ENCODE results near the gene SASH1. TPM values are rescaled to one million over a fixed set of nuclear protein-coding genes. Genes with fewer than 3 reads are reported as not detected.

Gene SASH1
- total RNA-seq, 4 donors from 2014 or later: 142 to 214 (median 173) TPM

DNA sequence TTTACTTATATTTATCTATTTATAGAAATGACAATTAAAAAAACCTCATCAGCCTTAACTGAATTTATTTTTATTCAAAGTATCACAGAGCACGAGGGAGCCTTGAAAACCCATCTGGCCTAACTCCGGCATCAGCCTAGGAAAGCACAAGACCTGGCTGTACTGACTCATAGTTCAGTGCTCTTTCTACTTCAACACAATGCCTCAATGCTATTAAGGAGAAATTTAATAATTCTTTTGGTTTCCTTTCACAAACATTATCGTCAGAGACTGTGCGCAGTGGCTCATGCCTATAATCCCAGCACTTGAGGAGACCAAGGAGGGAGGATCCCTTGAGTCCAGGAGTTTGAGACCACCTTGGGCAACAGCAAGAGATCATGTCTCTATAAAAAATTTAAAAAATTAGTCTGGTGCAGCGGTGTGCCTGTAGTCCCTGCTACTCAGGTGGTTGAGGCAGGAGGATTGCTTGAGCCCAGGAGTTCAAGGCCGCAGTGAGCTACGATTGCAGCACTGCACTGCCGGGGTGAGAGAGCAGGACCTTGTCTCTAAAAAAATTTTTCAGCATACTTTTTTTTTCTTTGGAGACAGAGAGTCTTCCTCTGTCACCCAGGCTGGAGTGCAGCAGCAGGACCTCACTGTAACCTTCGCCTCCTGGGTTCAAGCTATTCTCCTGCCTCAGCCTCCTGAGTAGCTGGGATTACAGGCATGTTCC lies 1.9 kb upstream of the SASH1 start:
- no peak for ATAC-seq (ENCODE audit: low FRiP score)
- no peak for DNase-seq (ENCODE audit: low spot score)
- TF ChIP-seq, protein P1, sequence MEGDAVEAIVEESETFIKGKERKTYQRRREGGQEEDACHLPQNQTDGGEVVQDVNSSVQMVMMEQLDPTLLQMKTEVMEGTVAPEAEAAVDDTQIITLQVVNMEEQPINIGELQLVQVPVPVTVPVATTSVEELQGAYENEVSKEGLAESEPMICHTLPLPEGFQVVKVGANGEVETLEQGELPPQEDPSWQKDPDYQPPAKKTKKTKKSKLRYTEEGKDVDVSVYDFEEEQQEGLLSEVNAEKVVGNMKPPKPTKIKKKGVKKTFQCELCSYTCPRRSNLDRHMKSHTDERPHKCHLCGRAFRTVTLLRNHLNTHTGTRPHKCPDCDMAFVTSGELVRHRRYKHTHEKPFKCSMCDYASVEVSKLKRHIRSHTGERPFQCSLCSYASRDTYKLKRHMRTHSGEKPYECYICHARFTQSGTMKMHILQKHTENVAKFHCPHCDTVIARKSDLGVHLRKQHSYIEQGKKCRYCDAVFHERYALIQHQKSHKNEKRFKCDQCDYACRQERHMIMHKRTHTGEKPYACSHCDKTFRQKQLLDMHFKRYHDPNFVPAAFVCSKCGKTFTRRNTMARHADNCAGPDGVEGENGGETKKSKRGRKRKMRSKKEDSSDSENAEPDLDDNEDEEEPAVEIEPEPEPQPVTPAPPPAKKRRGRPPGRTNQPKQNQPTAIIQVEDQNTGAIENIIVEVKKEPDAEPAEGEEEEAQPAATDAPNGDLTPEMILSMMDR (IDR thresholded peaks at IDR 0.05): no peak

DNA sequence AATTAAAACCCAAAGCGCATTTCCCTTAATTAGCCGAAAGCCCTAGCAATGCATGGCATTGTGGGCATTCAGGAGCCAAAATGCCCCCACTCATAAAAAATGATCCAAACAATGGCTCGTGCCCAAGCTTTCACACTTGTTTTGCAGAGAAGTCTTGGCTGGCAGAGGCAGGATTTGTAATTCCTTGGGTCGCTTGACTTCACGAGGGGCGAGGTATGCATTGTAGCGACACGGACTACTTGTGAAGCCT lies 613 bp upstream of the SASH1 start:
- DNase-seq (ENCODE audit: low spot score) (no peak), ATAC-seq (ENCODE audit: low FRiP score) (no peak)
- TF ChIP-seq, protein P1 (IDR thresholded peaks at IDR 0.05): no peak

DNA sequence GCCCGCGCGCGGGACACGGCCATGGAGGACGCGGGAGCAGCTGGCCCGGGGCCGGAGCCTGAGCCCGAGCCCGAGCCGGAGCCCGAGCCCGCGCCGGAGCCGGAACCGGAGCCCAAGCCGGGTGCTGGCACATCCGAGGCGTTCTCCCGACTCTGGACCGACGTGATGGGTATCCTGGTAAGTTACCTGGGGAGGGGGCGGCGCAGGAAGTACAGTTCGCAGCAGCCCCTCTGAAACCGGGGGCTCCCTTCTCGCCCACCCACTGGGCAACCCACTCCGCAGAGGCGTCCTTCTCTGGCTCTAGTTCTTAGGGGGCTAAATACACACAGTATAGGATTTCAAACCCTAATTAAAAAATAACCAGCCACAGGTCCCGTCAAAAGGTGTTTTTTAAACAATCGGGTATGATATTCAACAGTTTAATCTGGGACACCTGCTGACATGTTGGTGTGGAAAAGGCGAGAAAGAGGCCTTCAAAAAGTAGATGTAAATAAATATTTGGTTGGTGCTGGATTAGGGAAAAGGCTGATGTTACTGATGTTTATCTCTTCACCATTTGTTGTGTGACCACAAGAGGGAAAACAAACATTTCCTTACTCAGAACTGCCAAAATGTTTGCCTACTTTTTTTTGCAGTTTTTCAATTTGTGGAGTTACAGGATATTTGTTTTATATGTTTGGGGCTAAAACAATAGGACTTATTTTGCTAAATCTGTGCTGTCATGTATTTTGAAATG lies 577 bp downstream of the SASH1 start:
- no peak for DNase-seq (ENCODE audit: low spot score)
- ATAC-seq (ENCODE audit: low FRiP score): peak; percentile 22
- TF ChIP-seq, protein P1 (IDR thresholded peaks at IDR 0.05): no peak

DNA sequence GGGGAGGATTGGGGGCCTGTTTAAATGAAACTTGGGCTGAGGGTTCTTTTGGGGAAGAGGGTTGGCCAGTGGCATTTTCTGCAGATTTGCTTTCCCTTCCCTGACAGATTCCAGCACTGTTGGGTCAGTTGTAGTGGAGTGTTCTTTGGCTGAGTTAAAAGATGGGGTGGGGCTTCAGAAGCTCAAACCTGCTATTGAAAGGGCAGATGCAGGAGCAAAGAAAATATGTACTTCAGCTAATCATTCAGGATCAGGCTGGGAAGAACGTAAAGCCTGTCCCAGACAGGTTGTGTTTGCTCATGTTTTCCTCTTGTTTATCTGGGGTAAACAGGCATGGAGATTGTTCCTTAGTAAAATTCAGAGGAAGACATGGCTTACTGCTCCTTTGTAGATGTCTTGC lies 2.5 kb downstream of the SASH1 start:
- TF ChIP-seq, protein P1 (IDR thresholded peaks at IDR 0.05): no peak
- DNase-seq (ENCODE audit: low spot score) (no peak), ATAC-seq (ENCODE audit: low FRiP score) (no peak)

DNA sequence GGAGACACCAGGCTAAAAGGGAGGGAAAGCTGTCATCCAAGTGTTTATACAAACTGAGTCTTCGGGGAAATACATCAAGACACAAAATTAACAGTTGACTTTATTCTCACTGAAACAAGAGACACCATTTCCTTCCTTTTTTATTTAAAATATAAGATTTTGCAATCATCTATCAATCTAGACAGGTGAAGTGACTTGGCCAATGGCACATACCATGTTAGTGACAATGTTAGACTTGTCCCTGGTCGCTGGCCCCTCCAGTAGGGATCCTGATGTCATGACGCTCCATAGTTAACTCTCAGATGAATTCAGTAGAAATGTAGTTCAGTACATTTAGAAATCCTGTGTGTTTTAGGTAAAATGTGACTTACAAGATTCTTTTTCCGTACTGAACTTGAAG lies 2.9 kb downstream of the SASH1 start:
- TF ChIP-seq, protein P1 (IDR thresholded peaks at IDR 0.05): no peak
- no peak for DNase-seq (ENCODE audit: low spot score)
- no peak for ATAC-seq (ENCODE audit: low FRiP score)

DNA sequence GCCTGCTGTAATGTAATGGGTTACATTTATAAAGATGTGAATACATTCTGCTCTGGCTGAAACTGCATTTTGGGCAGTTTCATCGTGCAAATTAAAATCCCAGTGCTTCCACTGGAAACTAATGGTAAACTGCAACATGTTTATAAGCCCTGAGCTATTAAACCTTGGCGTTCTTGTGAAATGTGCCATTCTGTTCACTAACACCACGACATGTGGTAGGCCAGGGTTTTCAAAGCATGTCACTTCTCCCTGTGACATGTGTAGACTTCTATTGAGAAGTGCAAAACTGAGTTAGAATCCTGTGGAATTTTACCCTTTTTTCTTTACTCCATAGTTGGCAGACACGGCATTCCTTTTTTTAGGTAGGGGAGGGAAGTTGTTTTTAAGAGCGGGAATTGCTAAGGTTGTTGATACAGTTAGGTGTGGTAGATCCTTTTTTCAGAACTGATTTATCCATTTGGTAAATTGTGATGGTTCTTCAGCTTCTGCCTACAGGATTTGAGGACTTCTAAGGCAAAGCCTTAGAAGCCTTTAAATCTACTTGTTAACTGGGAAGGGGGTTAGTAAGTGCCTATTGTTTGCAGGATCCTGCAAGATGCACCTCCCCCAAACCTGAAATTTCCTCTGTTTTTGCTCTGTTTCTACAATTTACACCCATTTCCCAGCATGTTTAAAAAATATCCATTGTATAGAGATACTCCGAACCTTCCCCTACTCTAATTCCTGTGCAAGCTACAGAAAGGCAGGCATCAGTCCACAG lies 4.2 kb downstream of the SASH1 start:
- ATAC-seq (ENCODE audit: low FRiP score): no peak
- TF ChIP-seq, protein P1 (IDR thresholded peaks at IDR 0.05): no peak
- DNase-seq (ENCODE audit: low spot score): no peak
